Measurements from ENCODE around the gene SOHLH1. TPM values are rescaled to one million over a fixed set of nuclear protein-coding genes. Genes with fewer than 3 reads are reported as not detected.

Gene SOHLH1
- total and polyA plus RNA-seq, 2 of the 4 experiments (the other 2 are of a cell fraction): not detected

DNA sequence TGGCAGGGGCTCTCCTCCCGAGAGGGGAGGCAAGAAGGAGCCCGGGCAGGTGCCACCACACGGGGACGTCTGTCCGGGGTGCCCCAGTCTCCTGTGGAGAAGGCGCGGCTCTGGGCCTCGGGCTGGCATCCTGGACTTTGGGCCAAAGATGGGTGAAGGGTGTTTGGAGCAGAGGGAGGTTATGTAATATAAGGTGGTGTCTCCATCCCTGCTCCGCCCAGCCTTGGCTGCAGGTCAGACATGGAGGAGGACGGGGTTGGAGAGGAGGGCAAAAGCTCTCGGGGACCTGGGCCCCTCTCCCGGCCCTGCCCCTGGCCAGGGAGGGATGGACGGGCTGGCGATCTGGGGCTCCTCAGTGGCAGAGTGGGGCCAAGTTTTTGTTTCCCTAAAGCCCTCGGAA lies 1.2 kb upstream of the SOHLH1 start:
- Histone ChIP-seq H3K23ac (ENCODE audit: low read depth, low read length) (no peak overlapping the region), H3K9me3 (ENCODE audit: control insufficient read depth, insufficient read depth, low read length) (no peaks in the 10 kb centered on the region)
- ATAC-seq (ENCODE audit: low read depth): no peak

More for the DNA sequence above, 1.2 kb upstream of the SOHLH1 start:
- in situ Hi-C loops (cut with MboI; ENCODE audit: low sequenced_read_pairs) (loop anchor here (10.0 kb wide), 1 partner anchor 424 kb away; no protein-coding TSS in a partner anchor), dilution Hi-C loops (cut with HindIII; ENCODE audit: low sequenced_read_pairs, unreplicated experiment) (no loop called here), intact Hi-C loops (cut with micrococcal nuclease) (loop anchor here (5.0 kb wide), 1 partner anchor 262 kb away; the partner anchor contains the start of gene UBAC1)
- Histone ChIP-seq H3K14ac (replicated peaks; ENCODE audit: low read depth, low read length) (no peak overlapping the region), H4K91ac (ENCODE audit: insufficient read depth, low read depth, low read length) (no peak overlapping the region), H2AK5ac (ENCODE audit: low read depth, low read length) (no peak overlapping the region), H4K8ac (ENCODE audit: low read depth in 2 of 2, low read length in 2 of 2) (no peak overlapping the region), H3K9me1 (ENCODE audit: insufficient read depth, low read length) (no peaks in the 10 kb centered on the region), H3K27me3 (ENCODE audit: control insufficient read depth, insufficient read depth, low read length) (peaks cover 15% of the 10 kb centered on the region; the same call in 1 of the 2 replicates), H3K4me1 (ENCODE audit: control insufficient read depth, insufficient read depth, low read length) (peaks cover 1% of the 10 kb centered on the region; the same call in 1 of the 2 replicates), H3K27ac (ENCODE audit: insufficient read depth, low read length) (no peak overlapping the region), H2BK15ac (ENCODE audit: low read depth, low read length) (no peak overlapping the region), H4K20me1 (ENCODE audit: insufficient read depth, low read length) (no peaks in the 10 kb centered on the region), H2BK20ac (ENCODE audit: low read depth, low read length) (no peak overlapping the region), H2BK120ac (ENCODE audit: low read depth, low read length) (no peak overlapping the region), H3K4me2 (ENCODE audit: low read depth, low read length) (no peak overlapping the region), H4K5ac (ENCODE audit: low read depth, low read length) (no peak overlapping the region), H2BK5ac (ENCODE audit: low read depth, low read length, poor library complexity, severe bottlenecking) (no peak overlapping the region), H3K9ac (ENCODE audit: low read depth, low read length) (no peak overlapping the region), H3K18ac (ENCODE audit: low read depth, low read length) (no peak overlapping the region), H2AFZ (replicated peaks; ENCODE audit: low read length, poor library complexity) (no peak overlapping the region), H3K4ac (ENCODE audit: low read depth, low read length) (no peak overlapping the region), H3K79me1 (ENCODE audit: low read depth in 1 of 2, low read length in 2 of 2) (no peaks in the 10 kb centered on the region), H2AK9ac (replicated peaks; ENCODE audit: low read depth, low read length, poor library complexity) (no peak overlapping the region), H3K56ac (ENCODE audit: extremely low read depth, insufficient read depth, low read length) (no peak overlapping the region), H3K4me3 (ENCODE audit: insufficient read depth, low read depth, low read length) (no peak overlapping the region), H3K36me3 (ENCODE audit: control insufficient read depth, insufficient read depth, low read length) (no peaks in the 10 kb centered on the region)
- POLR2A ChIA-PET (ENCODE audit: unreplicated experiment): no interaction called here
- BruUV-seq (replicated peaks): no TSS peak
- DNase-seq: no peak
- TF ChIP-seq, protein P1, sequence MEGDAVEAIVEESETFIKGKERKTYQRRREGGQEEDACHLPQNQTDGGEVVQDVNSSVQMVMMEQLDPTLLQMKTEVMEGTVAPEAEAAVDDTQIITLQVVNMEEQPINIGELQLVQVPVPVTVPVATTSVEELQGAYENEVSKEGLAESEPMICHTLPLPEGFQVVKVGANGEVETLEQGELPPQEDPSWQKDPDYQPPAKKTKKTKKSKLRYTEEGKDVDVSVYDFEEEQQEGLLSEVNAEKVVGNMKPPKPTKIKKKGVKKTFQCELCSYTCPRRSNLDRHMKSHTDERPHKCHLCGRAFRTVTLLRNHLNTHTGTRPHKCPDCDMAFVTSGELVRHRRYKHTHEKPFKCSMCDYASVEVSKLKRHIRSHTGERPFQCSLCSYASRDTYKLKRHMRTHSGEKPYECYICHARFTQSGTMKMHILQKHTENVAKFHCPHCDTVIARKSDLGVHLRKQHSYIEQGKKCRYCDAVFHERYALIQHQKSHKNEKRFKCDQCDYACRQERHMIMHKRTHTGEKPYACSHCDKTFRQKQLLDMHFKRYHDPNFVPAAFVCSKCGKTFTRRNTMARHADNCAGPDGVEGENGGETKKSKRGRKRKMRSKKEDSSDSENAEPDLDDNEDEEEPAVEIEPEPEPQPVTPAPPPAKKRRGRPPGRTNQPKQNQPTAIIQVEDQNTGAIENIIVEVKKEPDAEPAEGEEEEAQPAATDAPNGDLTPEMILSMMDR (conservative IDR thresholded peaks at IDR 0.05; ENCODE audit: low read depth, low read length): no peak
- TF ChIP-seq, protein P2, sequence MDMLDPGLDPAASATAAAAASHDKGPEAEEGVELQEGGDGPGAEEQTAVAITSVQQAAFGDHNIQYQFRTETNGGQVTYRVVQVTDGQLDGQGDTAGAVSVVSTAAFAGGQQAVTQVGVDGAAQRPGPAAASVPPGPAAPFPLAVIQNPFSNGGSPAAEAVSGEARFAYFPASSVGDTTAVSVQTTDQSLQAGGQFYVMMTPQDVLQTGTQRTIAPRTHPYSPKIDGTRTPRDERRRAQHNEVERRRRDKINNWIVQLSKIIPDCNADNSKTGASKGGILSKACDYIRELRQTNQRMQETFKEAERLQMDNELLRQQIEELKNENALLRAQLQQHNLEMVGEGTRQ (IDR thresholded peaks at IDR 0.05; ENCODE audit: low read depth, low read length): no peak
- TF ChIP-seq MAFK (IDR thresholded peaks at IDR 0.05; ENCODE audit: low read depth, low read length) (no peak), MXI1 (IDR thresholded peaks at IDR 0.05; ENCODE audit: borderline replicate concordance, low read depth, low read length) (no peak), CEBPB (IDR thresholded peaks at IDR 0.05; ENCODE audit: low read depth, low read length) (no peak), FOS (IDR thresholded peaks at IDR 0.05; ENCODE audit: low read depth, low read length) (no peak), CHD1 (IDR thresholded peaks at IDR 0.05; ENCODE audit: low read depth, low read length) (no peak), RAD21 (IDR thresholded peaks at IDR 0.05; ENCODE audit: low read length) (no peak), BHLHE40 (IDR thresholded peaks at IDR 0.05; ENCODE audit: low read depth, low read length) (no peak), RFX5 (IDR thresholded peaks at IDR 0.05; ENCODE audit: low read depth, low read length) (no peak), MAZ (IDR thresholded peaks at IDR 0.05; ENCODE audit: borderline replicate concordance, low read depth, low read length) (no peak), POLR2A (IDR thresholded peaks at IDR 0.05; ENCODE audit: low read depth, low read length) (no peak)
- CTCF ChIA-PET: no interaction called here
- 68% methylated on average over 7 of the region's 15 CpGs; no CpG with 5 or more reads in 1 of the 2 experiments for WGBS, 2 experiments (ENCODE audit: extremely low coverage in 2 of 2, insufficient read length in 1 of 2)
